ENCODE data around the gene SERINC3. TPM values are rescaled to one million over a fixed set of nuclear protein-coding genes. Genes with fewer than 3 reads are reported as not detected.

Gene SERINC3
- total and polyA plus RNA-seq, 2 of the 8 experiments (the other 6 are each of a cell fraction or from before 2014, with no cell fraction given): 47.2 to 66.0 TPM

DNA sequence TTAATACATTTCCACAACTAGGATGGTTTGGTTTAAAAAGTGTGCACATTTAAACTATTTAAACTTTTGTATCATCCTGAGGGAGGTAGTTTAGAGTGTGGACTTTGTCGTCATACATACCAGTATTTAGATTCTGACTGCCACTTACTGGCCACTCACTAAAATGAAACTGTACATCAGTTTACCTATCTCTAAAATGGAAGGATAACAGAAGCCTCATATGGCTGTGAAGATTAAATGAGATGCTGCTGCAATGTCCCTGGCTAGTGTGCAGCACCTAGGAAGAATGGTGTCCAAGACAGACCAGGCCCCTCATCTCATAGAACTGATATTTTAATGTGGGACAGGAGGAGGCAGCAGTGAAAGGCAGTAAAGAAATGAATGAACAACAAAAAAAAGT lies 48.5 kb upstream of the SERINC3 start:
- DNase-seq (ENCODE audit: low read depth in 1 of 2, low spot score in 2 of 2) (no peak), FAIRE-seq (no peak)
- no peak overlapping the region for H3K4ac ChIP-seq (replicated peaks; ENCODE audit: insufficient read length, low read depth, low read length)
- H3K18ac ChIP-seq (ENCODE audit: extremely low read depth, low read length): no peak overlapping the region
- no peak overlapping the region for H4K8ac ChIP-seq (ENCODE audit: extremely low read depth, insufficient read depth, low read length)
- no peak overlapping the region for H3K56ac ChIP-seq (replicated peaks; ENCODE audit: insufficient read length, low read depth, low read length)
- no peak overlapping the region for H2AFZ ChIP-seq (ENCODE audit: low read length)
- H3K9me3 ChIP-seq (ENCODE audit: insufficient read depth in 2 of 2, low read depth in 1 of 2, low read length in 1 of 2): no peaks in the 10 kb centered on the region
- no peaks in the 10 kb centered on the region for H3K36me3 ChIP-seq (ENCODE audit: control insufficient read depth in 2 of 4, insufficient read depth in 4 of 4, low read length in 3 of 4)
- no peaks in the 10 kb centered on the region for H4K20me1 ChIP-seq (replicated peaks in 1 of 2; ENCODE audit: control insufficient read depth in 1 of 2, insufficient read depth in 2 of 2, low read length in 2 of 2)
- WGBS, 2 experiments (ENCODE audit: extremely low coverage in 1 of 2, insufficient coverage in 1 of 2, insufficient read length in 1 of 2, insufficient replicate concordance in 2 of 2, low coverage in 1 of 2, low lambda C conversion rate in 2 of 2, missing lambda C conversion rate in 1 of 2): 96% methylated on average over 1 of the region's 1 CpG; no CpG with 5 or more reads in 1 of the 2 experiments
- H2BK20ac ChIP-seq (ENCODE audit: low read length): no peak overlapping the region
- no peak overlapping the region for H2BK15ac ChIP-seq (ENCODE audit: low read length)
- no peak overlapping the region for H3K27ac ChIP-seq (ENCODE audit: low read depth, low read length)
- no peaks in the 10 kb centered on the region for H3K27me3 ChIP-seq (replicated peaks in 1 of 4; ENCODE audit: control insufficient read depth in 3 of 4, extremely low read depth in 1 of 4, insufficient read depth in 3 of 4, low read length in 3 of 4)
- H3K14ac ChIP-seq (ENCODE audit: insufficient read length): no peak overlapping the region
- no peak overlapping the region for H2BK5ac ChIP-seq (ENCODE audit: low read depth, low read length)
- no peaks in the 10 kb centered on the region for H3K79me1 ChIP-seq (ENCODE audit: low read depth, low read length)
- H2AK5ac ChIP-seq (ENCODE audit: low read depth, low read length): no peak overlapping the region
- no peak overlapping the region for H3K9ac ChIP-seq (replicated peaks in 1 of 4; ENCODE audit: extremely low read depth in 1 of 4, low read depth in 3 of 4, low read length in 3 of 4)
- no peak overlapping the region for H2BK12ac ChIP-seq (ENCODE audit: low read depth, low read length)
- TF ChIP-seq, protein P1, sequence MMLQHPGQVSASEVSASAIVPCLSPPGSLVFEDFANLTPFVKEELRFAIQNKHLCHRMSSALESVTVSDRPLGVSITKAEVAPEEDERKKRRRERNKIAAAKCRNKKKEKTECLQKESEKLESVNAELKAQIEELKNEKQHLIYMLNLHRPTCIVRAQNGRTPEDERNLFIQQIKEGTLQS (IDR thresholded peaks at IDR 0.05; ENCODE audit: insufficient read depth, low read depth, low read length): no peak
- TF ChIP-seq YY1 (IDR thresholded peaks at IDR 0.05; ENCODE audit: low read depth, low read length): no peak
- TF ChIP-seq PHF8 (conservative IDR thresholded peaks at IDR 0.05; ENCODE audit: low read depth, low read length): no peak
- TF ChIP-seq, protein P2, sequence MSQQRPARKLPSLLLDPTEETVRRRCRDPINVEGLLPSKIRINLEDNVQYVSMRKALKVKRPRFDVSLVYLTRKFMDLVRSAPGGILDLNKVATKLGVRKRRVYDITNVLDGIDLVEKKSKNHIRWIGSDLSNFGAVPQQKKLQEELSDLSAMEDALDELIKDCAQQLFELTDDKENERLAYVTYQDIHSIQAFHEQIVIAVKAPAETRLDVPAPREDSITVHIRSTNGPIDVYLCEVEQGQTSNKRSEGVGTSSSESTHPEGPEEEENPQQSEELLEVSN (IDR thresholded peaks at IDR 0.05): no peak
- no peak for TF ChIP-seq NRF1 (IDR thresholded peaks at IDR 0.05; ENCODE audit: low read depth, low read length)
- no peak for TF ChIP-seq HDAC6 (IDR thresholded peaks at IDR 0.05; ENCODE audit: low read depth, low read length)
- no peak for TF ChIP-seq JUND (IDR thresholded peaks at IDR 0.05; ENCODE audit: low read length)
- no peak for TF ChIP-seq ZNF274 (IDR thresholded peaks at IDR 0.05; ENCODE audit: borderline replicate concordance, extremely low read depth, low read length)
- no peak for TF ChIP-seq CHD2 (IDR thresholded peaks at IDR 0.05; ENCODE audit: low read length)
- no peak for TF ChIP-seq EGR1 (IDR thresholded peaks at IDR 0.05; ENCODE audit: borderline replicate concordance, low read depth, low read length)
- TF ChIP-seq SRF (IDR thresholded peaks at IDR 0.05; ENCODE audit: low read depth, low read length): no peak
- TF ChIP-seq TCF12 (IDR thresholded peaks at IDR 0.05; ENCODE audit: low read depth, low read length): no peak
- TF ChIP-seq TAF7 (optimal IDR thresholded peaks at IDR 0.05; ENCODE audit: borderline replicate concordance, low read depth, low read length): no peak
- H4K5ac ChIP-seq (ENCODE audit: insufficient read length, low read depth, low read length): no peak overlapping the region
- ChIA-PET CTCF (ENCODE audit: partially characterized antibody) (interaction anchor here (1.0 to 1.2 kb wide), 3 partner anchors 9 to 33 kb away, joined by 3 to 4 read pairs (median 3); no protein-coding TSS in a partner anchor), POLR2A (ENCODE audit: partially characterized antibody) (no interaction called here)
- H3K4me2 ChIP-seq (ENCODE audit: insufficient read depth in 1 of 2, low read depth in 2 of 2, low read length in 2 of 2): no peak overlapping the region
- H3K23ac ChIP-seq (ENCODE audit: insufficient read length): no peak overlapping the region
- no peaks in the 10 kb centered on the region for H3K79me2 ChIP-seq (ENCODE audit: control insufficient read depth in 1 of 2, insufficient read depth in 2 of 2, low read length in 2 of 2)
- no peak overlapping the region for H2BK120ac ChIP-seq (replicated peaks; ENCODE audit: low read depth, low read length)
- no peak overlapping the region for H3K4me3 ChIP-seq (ENCODE audit: extremely low read depth in 1 of 4, insufficient read depth in 2 of 4, low read depth in 3 of 4, low read length in 4 of 4)
- H3K4me1 ChIP-seq (replicated peaks in 1 of 4; ENCODE audit: control insufficient read depth in 3 of 4, insufficient read depth in 4 of 4, low read length in 3 of 4): peaks cover 0 to 3% (median 0%) of the 10 kb centered on the region in 4 experiments; a peak in 1 of 7 replicates
- H3K23me2 ChIP-seq (ENCODE audit: low read depth, low read length): no peaks in the 10 kb centered on the region
- H4K91ac ChIP-seq (replicated peaks; ENCODE audit: insufficient read length, low read length): no peak overlapping the region
